PFSK-1 (cell line): ENCODE data around the gene SLC25A51.

ENCODE experiments used
- FOXP2 ChIP-seq: optimal IDR thresholded peaks from 2 replicates; pipeline ENCODE3; 2011; ENCODE audit warnings: borderline replicate concordance, control low read depth, inconsistent platforms; ENCODE audit not compliant: insufficient read depth; ENCODE audit errors: extremely low read length, extremely low read depth
- POLR2AphosphoS5 ChIP-seq: IDR thresholded peaks from 2 replicates; pipeline ENCODE4 v1.6.1; 2012; ENCODE audit warnings: low read depth, mild to moderate bottlenecking, control low read depth, low read length, moderate library complexity
- REST ChIP-seq, 2 experiments: IDR thresholded peaks; 2 replicates each; pipeline versions ENCODE4 v1.6.1 to v1.8.0; 2011 to 2012; ENCODE audit warnings: low read depth in 2 of 2, low read length in 2 of 2, control low read depth in 1 of 2, inconsistent platforms in 1 of 2, mild to moderate bottlenecking in 1 of 2, moderate library complexity in 1 of 2; ENCODE audit not compliant: insufficient read depth in 1 of 2
- SIN3A ChIP-seq: IDR thresholded peaks from 2 replicates; pipeline ENCODE4 v1.6.1; 2012; ENCODE audit warnings: mild to moderate bottlenecking, low read length, moderate library complexity, borderline replicate concordance; ENCODE audit not compliant: insufficient read depth
- TAF1 ChIP-seq: IDR thresholded peaks from 2 replicates; pipeline ENCODE4 v1.6.1; 2012; ENCODE audit warnings: low read length, control low read depth, borderline replicate concordance; ENCODE audit not compliant: insufficient read depth

The SLC25A51 gene

GRCh38 chr9:37917313-37917731 lies 13.4 kb upstream of the SLC25A51 start:
- TF ChIP-seq POLR2AphosphoS5, result no peak
- no peak for TF ChIP-seq SIN3A
- TF ChIP-seq REST (IDR thresholded peaks at IDR 0.05; ENCODE audit: insufficient read depth in 1 of 2, low read depth in 2 of 2, low read length in 2 of 2), result no peak
- TF ChIP-seq FOXP2, result no peak
- no peak for TF ChIP-seq TAF1

GRCh38 chr9:37916471-37917312 lies 12.8 kb upstream of the SLC25A51 start:
- TF ChIP-seq POLR2AphosphoS5 (no peak), REST (IDR thresholded peaks at IDR 0.05; ENCODE audit: insufficient read depth in 1 of 2, low read depth in 2 of 2, low read length in 2 of 2) (no peak), TAF1 (no peak), SIN3A (no peak), FOXP2 (no peak)

- TF ChIP-seq REST (IDR thresholded peaks at IDR 0.05; ENCODE audit: insufficient read depth in 1 of 2, low read depth in 2 of 2, low read length in 2 of 2) (no peak), POLR2AphosphoS5 (no peak), TAF1 (no peak), FOXP2 (no peak), SIN3A (no peak)
These were observed 12.1 kb upstream of the SLC25A51 start for GRCh38 chr9:37915911-37916470.

GRCh38 chr9:37914701-37915358 lies 10.9 kb upstream of the SLC25A51 start:
- TF ChIP-seq TAF1 (no peak), FOXP2 (no peak)

GRCh38 chr9:37914154-37914551 lies 10.2 kb upstream of the SLC25A51 start:
- TF ChIP-seq FOXP2, result no peak

- no peak for TF ChIP-seq SIN3A
- no peak for TF ChIP-seq REST (IDR thresholded peaks at IDR 0.05; ENCODE audit: insufficient read depth in 1 of 2, low read depth in 2 of 2, low read length in 2 of 2)
- no peak for TF ChIP-seq POLR2AphosphoS5
- no peak for TF ChIP-seq FOXP2
- no peak for TF ChIP-seq TAF1
These were observed 9.7 kb upstream of the SLC25A51 start for GRCh38 chr9:37913480-37914153.
